ENCODE results near the gene CD151. TPM values are rescaled to one million over a fixed set of nuclear protein-coding genes. Genes with fewer than 3 reads are reported as not detected.

Gene CD151
- total and polyA plus RNA-seq, 2 experiments from 2014 or later: 62.9 to 109 TPM

DNA sequence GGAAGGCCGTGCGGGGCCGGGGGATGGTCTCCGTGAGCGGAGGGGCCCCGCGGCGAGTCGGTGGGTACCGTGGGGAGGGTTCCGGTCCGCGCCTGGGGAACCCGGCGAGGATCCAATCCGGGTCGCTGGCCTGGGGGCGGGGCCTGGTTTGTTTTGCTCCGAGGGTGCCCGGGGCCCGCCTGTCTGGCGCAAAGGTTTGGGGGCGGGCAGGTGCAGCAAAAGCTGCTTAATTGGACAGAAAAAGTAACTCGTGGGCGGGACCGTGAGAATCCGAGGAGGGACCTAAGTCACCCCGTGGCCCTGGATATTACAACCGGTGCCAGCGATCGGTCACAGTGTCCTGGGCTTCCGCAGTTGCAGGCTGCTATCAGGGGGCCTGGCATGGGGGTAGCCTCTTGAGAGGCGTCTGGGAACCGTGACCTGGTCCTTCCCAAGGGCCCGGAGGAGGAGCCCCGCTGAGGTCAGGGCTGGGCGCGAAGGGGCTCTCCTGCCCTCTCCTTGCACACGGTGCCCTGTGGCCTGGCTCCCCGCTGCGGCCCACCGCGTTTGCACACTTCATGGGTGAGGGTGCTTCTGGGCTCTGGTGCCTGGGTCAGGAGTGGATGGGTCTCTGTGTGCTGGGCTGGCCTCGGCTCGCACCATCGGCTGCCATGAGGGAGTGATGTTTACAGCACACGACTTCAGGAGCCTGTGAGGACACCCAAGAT, 12.7 kb upstream of the CD151 start (continued):
- TF ChIP-seq, protein P1, sequence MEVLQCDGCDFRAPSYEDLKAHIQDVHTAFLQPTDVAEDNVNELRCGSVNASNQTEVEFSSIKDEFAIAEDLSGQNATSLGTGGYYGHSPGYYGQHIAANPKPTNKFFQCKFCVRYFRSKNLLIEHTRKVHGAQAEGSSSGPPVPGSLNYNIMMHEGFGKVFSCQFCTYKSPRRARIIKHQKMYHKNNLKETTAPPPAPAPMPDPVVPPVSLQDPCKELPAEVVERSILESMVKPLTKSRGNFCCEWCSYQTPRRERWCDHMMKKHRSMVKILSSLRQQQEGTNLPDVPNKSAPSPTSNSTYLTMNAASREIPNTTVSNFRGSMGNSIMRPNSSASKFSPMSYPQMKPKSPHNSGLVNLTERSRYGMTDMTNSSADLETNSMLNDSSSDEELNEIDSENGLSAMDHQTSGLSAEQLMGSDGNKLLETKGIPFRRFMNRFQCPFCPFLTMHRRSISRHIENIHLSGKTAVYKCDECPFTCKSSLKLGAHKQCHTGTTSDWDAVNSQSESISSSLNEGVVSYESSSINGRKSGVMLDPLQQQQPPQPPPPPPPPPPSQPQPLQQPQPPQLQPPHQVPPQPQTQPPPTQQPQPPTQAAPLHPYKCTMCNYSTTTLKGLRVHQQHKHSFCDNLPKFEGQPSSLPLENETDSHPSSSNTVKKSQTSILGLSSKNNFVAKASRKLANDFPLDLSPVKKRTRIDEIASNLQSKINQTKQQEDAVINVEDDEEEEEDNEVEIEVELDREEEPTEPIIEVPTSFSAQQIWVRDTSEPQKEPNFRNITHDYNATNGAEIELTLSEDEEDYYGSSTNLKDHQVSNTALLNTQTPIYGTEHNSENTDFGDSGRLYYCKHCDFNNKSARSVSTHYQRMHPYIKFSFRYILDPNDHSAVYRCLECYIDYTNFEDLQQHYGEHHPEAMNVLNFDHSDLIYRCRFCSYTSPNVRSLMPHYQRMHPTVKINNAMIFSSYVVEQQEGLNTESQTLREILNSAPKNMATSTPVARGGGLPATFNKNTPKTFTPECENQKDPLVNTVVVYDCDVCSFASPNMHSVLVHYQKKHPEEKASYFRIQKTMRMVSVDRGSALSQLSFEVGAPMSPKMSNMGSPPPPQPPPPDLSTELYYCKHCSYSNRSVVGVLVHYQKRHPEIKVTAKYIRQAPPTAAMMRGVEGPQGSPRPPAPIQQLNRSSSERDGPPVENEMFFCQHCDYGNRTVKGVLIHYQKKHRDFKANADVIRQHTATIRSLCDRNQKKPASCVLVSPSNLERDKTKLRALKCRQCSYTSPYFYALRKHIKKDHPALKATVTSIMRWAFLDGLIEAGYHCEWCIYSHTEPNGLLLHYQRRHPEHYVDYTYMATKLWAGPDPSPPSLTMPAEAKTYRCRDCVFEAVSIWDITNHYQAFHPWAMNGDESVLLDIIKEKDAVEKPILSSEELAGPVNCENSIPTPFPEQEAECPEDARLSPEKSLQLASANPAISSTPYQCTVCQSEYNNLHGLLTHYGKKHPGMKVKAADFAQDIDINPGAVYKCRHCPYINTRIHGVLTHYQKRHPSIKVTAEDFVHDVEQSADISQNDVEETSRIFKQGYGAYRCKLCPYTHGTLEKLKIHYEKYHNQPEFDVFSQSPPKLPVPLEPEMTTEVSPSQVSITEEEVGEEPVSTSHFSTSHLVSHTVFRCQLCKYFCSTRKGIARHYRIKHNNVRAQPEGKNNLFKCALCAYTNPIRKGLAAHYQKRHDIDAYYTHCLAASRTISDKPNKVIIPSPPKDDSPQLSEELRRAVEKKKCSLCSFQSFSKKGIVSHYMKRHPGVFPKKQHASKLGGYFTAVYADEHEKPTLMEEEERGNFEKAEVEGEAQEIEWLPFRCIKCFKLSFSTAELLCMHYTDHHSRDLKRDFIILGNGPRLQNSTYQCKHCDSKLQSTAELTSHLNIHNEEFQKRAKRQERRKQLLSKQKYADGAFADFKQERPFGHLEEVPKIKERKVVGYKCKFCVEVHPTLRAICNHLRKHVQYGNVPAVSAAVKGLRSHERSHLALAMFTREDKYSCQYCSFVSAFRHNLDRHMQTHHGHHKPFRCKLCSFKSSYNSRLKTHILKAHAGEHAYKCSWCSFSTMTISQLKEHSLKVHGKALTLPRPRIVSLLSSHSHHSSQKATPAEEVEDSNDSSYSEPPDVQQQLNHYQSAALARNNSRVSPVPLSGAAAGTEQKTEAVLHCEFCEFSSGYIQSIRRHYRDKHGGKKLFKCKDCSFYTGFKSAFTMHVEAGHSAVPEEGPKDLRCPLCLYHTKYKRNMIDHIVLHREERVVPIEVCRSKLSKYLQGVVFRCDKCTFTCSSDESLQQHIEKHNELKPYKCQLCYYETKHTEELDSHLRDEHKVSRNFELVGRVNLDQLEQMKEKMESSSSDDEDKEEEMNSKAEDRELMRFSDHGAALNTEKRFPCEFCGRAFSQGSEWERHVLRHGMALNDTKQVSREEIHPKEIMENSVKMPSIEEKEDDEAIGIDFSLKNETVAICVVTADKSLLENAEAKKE (CRISPR knock-in tag; IDR thresholded peaks at IDR 0.05): no peak

DNA sequence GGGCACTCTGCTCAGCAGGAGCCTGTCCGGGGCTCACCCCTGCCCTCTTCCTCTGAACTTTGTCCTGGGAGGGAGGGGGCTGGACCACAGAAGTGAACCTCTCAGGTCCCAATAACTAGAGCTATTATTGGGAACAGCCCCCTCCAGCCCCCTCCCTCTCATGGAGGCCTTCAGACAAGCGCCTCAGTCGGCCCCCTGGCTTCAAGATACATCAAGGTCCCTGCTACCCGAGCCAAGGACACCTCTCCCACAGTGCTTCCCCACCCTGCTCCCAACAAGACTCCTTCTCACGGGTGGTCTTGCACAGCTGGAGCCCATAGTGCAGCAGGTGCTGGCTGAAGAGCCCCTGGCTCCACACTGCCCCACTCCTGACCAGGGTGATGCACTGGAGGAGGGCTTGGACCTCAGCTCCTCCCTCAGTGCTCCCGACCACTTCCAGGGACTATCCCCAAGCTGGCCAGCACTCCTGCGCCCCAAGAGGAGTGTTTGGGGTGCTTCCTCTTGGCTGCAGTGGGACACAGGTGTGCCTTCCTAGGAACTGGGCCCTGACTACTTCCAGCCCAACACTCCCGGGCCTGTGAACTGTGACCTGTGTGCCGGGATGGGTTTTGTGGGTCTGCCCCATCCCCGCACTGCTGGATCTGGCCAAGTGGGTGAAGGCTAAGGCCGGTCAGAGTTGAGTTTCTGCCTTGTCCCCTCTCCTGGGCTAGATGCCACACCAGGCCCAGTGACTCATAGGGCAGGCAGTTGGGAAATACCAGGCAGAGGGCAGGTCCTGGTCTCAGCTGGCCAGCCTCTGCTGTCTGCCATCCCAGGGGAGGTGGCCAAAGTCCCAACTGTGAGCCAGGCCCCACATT, 11.9 kb upstream of the CD151 start:
- ATAC-seq (no peak), DNase-seq (ENCODE audit: low spot score) (no peak)
- no peak overlapping the region for H2AFZ ChIP-seq
- TF ChIP-seq EZH2 (IDR thresholded peaks at IDR 0.05; ENCODE audit: low read depth, unreplicated experiment) (no peak), ZNF331 (CRISPR knock-in tag; IDR thresholded peaks at IDR 0.05; ENCODE audit: low read depth) (no peak), STAT1 (IDR thresholded peaks at IDR 0.05; ENCODE audit: unreplicated experiment) (no peak), POLR2AphosphoS5 (IDR thresholded peaks at IDR 0.05; ENCODE audit: low read depth) (no peak), NANOG (IDR thresholded peaks at IDR 0.05; ENCODE audit: borderline replicate concordance) (no peak), CREB1 (CRISPR knock-in tag; IDR thresholded peaks at IDR 0.05; ENCODE audit: low read depth) (no peak)
- TF ChIP-seq, protein P2, sequence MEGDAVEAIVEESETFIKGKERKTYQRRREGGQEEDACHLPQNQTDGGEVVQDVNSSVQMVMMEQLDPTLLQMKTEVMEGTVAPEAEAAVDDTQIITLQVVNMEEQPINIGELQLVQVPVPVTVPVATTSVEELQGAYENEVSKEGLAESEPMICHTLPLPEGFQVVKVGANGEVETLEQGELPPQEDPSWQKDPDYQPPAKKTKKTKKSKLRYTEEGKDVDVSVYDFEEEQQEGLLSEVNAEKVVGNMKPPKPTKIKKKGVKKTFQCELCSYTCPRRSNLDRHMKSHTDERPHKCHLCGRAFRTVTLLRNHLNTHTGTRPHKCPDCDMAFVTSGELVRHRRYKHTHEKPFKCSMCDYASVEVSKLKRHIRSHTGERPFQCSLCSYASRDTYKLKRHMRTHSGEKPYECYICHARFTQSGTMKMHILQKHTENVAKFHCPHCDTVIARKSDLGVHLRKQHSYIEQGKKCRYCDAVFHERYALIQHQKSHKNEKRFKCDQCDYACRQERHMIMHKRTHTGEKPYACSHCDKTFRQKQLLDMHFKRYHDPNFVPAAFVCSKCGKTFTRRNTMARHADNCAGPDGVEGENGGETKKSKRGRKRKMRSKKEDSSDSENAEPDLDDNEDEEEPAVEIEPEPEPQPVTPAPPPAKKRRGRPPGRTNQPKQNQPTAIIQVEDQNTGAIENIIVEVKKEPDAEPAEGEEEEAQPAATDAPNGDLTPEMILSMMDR (conservative IDR thresholded peaks at IDR 0.05; ENCODE audit: low read depth in 2 of 2): no peak
- TF ChIP-seq, protein P3, sequence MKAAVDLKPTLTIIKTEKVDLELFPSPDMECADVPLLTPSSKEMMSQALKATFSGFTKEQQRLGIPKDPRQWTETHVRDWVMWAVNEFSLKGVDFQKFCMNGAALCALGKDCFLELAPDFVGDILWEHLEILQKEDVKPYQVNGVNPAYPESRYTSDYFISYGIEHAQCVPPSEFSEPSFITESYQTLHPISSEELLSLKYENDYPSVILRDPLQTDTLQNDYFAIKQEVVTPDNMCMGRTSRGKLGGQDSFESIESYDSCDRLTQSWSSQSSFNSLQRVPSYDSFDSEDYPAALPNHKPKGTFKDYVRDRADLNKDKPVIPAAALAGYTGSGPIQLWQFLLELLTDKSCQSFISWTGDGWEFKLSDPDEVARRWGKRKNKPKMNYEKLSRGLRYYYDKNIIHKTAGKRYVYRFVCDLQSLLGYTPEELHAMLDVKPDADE (IDR thresholded peaks at IDR 0.05): no peak

More for the DNA sequence above, 11.9 kb upstream of the CD151 start:
- Mint-ChIP-seq H3K4me1 (peaks cover 13% of the 10 kb centered on the region), H3K9me3 (no peaks in the 10 kb centered on the region), H3K4me3 (peak overlapping the region; percentile 83), H3K27me3 (ENCODE audit: insufficient read depth, low read depth, poor library complexity) (peaks cover 21% of the 10 kb centered on the region), H3K36me3 (ENCODE audit: low read depth) (peaks cover 11% of the 10 kb centered on the region; the same call in 1 of the 3 replicates), H3K27ac (no peak overlapping the region)
- peak overlapping the region; percentile 85 for H3K4me2 ChIP-seq
- H3K9me2 ChIP-seq (ENCODE audit: insufficient read depth): no peaks in the 10 kb centered on the region
- H3K27ac ChIP-seq (ENCODE audit: low read depth): no peak overlapping the region
- 0 out of 2 replicates have a peak, but pooled peaks cover 5% of the 10 kb centered on the region for H3K79me2 ChIP-seq (replicated peaks; ENCODE audit: insufficient read depth)
- peaks cover 7% of the 10 kb centered on the region; the same call in 1 of the 2 replicates for H3K4me1 ChIP-seq (ENCODE audit: insufficient read depth)
- peaks cover 9% of the 10 kb centered on the region; the same call in 1 of the 2 replicates for H3F3A ChIP-seq (replicated peaks; ENCODE audit: low read depth)
- H3K36me3 ChIP-seq (ENCODE audit: insufficient read depth): no peaks in the 10 kb centered on the region
- H4K20me1 ChIP-seq (replicated peaks; ENCODE audit: insufficient read depth): peaks cover 17% of the 10 kb centered on the region
- peak overlapping the region; percentile 73 for H3K4me3 ChIP-seq
- H3K27me3 ChIP-seq (ENCODE audit: insufficient read depth): no peaks in the 10 kb centered on the region
